ENCODE measurements around the gene RPS19BP1. TPM values are rescaled to one million over a fixed set of nuclear protein-coding genes. Genes with fewer than 3 reads are reported as not detected.

Gene RPS19BP1
- total and polyA plus RNA-seq, 11 donors = 33.2 to 220 (median 52.1) TPM

- Histone ChIP-seq H3K27me3 (no peaks in the 10 kb centered on the region), H3K4me3 (peak overlapping the region in 11 of 12 donors; percentile 76 to 99 (median 95)), H3K9me3 (no peaks in the 10 kb centered on the region), H3K36me3 (peaks cover 5 to 50% (median 45%) of the 10 kb centered on the region in 9 donors), H3K27ac (peak overlapping the region in 2 of 12 donors; percentile 84 to 93), H3K4me1 (peaks cover 14 to 60% (median 40%) of the 10 kb centered on the region in 12 donors)
- no peak for DNase-seq
- intact Hi-C loops (cut with DNase I) = loop anchor here in 7 of 10 donors (2.0 to 10.0 kb wide), 5 partner anchors 15 to 106 kb away; partner anchors contain the start of genes ATF4 (in 2 of the 7) and TAB1 (in 2 of the 7)
- ATAC-seq = no peak
- no peak for TF ChIP-seq POLR2A (IDR thresholded peaks at IDR 0.05)
- TF ChIP-seq, protein P1, sequence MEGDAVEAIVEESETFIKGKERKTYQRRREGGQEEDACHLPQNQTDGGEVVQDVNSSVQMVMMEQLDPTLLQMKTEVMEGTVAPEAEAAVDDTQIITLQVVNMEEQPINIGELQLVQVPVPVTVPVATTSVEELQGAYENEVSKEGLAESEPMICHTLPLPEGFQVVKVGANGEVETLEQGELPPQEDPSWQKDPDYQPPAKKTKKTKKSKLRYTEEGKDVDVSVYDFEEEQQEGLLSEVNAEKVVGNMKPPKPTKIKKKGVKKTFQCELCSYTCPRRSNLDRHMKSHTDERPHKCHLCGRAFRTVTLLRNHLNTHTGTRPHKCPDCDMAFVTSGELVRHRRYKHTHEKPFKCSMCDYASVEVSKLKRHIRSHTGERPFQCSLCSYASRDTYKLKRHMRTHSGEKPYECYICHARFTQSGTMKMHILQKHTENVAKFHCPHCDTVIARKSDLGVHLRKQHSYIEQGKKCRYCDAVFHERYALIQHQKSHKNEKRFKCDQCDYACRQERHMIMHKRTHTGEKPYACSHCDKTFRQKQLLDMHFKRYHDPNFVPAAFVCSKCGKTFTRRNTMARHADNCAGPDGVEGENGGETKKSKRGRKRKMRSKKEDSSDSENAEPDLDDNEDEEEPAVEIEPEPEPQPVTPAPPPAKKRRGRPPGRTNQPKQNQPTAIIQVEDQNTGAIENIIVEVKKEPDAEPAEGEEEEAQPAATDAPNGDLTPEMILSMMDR (IDR thresholded peaks at IDR 0.05) = no peak
- WGBS, 4 donors = 46 to 65% (median 54%) methylated on average over 6 of the region's 6 CpGs
These were observed 28.9 kb downstream of the RPS19BP1 start for GRCh38 chr22:39503630-39504029.

- Histone ChIP-seq H3K27me3 (no peaks in the 10 kb centered on the region), H3K4me1 (peaks cover 14 to 66% (median 43%) of the 10 kb centered on the region in 12 donors), H3K4me3 (peak overlapping the region; percentile 76 to 100 (median 96)), H3K36me3 (peaks cover 5 to 42% (median 39%) of the 10 kb centered on the region in 9 donors), H3K27ac (peak overlapping the region; percentile 63 to 96 (median 92)), H3K9me3 (no peaks in the 10 kb centered on the region)
- no peak for DNase-seq
- ATAC-seq = no peak
- intact Hi-C loops (cut with DNase I) = loop anchor here in 7 of 10 donors (1.0 to 10.0 kb wide), 6 partner anchors 16 to 106 kb away; partner anchors contain the start of genes ATF4 (in 3 of the 7) and TAB1 (in 2 of the 7)
- no peak for TF ChIP-seq POLR2A (IDR thresholded peaks at IDR 0.05)
- TF ChIP-seq, protein P1 (IDR thresholded peaks at IDR 0.05) = no peak
- WGBS, 4 donors = 6 to 10% (median 8%) methylated on average over 18 of the region's 18 CpGs
These were observed 29.6 kb downstream of the RPS19BP1 start for GRCh38 chr22:39502789-39503409.

DNA sequence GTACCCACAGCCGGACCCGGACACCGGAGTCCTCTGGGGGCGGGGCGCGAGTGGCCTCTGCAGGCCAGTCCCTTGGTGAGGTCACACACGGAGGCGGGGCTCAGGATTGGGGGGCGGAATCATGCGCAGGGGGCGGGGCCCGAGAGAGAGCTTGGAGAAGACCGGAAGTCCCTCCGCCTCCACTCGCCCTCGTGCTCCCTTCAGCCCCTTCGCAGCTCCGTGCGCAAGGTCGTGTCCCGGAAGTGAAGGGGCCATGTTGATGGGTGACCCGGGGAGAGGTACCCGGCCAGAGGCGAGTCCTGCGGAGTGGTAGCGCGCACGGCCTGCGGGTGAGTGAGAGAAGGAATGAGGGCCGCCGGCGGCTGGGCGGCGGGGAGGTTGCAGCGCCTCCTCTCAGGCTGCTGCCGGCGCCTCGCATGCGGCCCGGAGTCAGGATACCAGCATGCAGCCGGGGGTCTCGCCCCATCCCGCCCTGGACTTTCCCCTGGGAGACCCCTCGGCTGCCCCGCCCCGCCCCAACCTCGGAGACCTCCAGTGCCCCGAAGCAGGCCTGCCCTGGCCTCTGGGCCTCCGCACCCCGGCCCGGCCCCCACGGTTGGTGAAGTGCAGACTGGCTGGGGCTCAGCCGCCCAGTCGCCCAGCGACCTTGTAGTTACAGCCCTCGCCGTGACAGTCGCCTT is 30.3 kb downstream of the RPS19BP1 start, which contains the start of gene MIEF1:
Gene MIEF1 (plus strand): TSS at position 182 of the 680 bp plus-strand sequence. CDS start 9,005 bp downstream, outside the sequence.
- Histone ChIP-seq H3K9me3 (no peaks in the 10 kb centered on the region), H3K36me3 (peaks cover 5 to 36% (median 33%) of the 10 kb centered on the region in 9 donors), H3K4me3 (peak within 1 kb of the TSS; percentile 76 to 100 (median 96)), H3K27me3 (no peaks in the 10 kb centered on the region), H3K4me1 (peaks cover 14 to 68% (median 48%) of the 10 kb centered on the region in 12 donors), H3K27ac (peak within 1 kb of the TSS; percentile 63 to 96 (median 92))
- 0 to 3% (median 1%) methylated on average over 14 to 58 of the region's 58 CpGs for WGBS, 4 donors
- peak in 1 of 2 donors; percentile 41 for TF ChIP-seq POLR2A (IDR thresholded peaks at IDR 0.05)
- TF ChIP-seq, protein P1 (IDR thresholded peaks at IDR 0.05) = no peak
- DNase-seq (peak; percentile 98 to 99 (median 98)), ATAC-seq (peak; percentile 96 to 98 (median 97))
- intact Hi-C loops (cut with DNase I) = loop anchor here in 7 of 10 donors (1.0 to 10.0 kb wide), 6 partner anchors 17 to 105 kb away; partner anchors contain the start of genes ATF4 (in 3 of the 7) and TAB1 (in 2 of the 7)

Data from heart left ventricle (tissue), 16 donors.